WERI-Rb-1 (cell line): ENCODE measurements around the gene DHRS13.

Experiments used
- DNase-seq: peaks from one replicate; pipeline ENCODE4 v3.0.0-alpha.2; 2020
- H3K27ac ChIP-seq: fragments of 250-450 bp; sonication (Bioruptor Pico); 2 replicates; pipeline ENCODE4 v1.5.1; 2020; ENCODE audit warnings: mild to moderate bottlenecking, moderate library complexity
- H3K27me3 ChIP-seq: fragments of 250-450 bp; sonication (Bioruptor Pico); 2 replicates; pipeline ENCODE4 v1.5.1; 2021; ENCODE audit warnings: mild to moderate bottlenecking, low read depth, moderate library complexity; ENCODE audit not compliant: insufficient read depth, severe bottlenecking
- H3K36me3 ChIP-seq: fragments of 250-450 bp; sonication (Bioruptor Pico); 2 replicates; pipeline ENCODE4 v1.5.1; 2020; ENCODE audit warnings: mild to moderate bottlenecking, moderate library complexity
- H3K4me3 ChIP-seq: 2 replicates; pipeline ENCODE4 v1.5.1; 2011; ENCODE audit warnings: low read depth, mild to moderate bottlenecking, control low read depth, low read length
- H3K9me3 ChIP-seq: fragments of 250-450 bp; sonication (Bioruptor Pico); 2 replicates; pipeline ENCODE4 v1.5.1; 2021; ENCODE audit warnings: mild to moderate bottlenecking, moderate library complexity; ENCODE audit not compliant: severe bottlenecking
- TF ChIP-seq, protein P1 (sequence below): IDR thresholded peaks from 2 replicates; pipeline ENCODE4 v1.5.1; 2011; ENCODE audit warnings: low read depth, mild to moderate bottlenecking, control low read depth, inconsistent platforms, low read length

DHRS13 gene

DNA sequence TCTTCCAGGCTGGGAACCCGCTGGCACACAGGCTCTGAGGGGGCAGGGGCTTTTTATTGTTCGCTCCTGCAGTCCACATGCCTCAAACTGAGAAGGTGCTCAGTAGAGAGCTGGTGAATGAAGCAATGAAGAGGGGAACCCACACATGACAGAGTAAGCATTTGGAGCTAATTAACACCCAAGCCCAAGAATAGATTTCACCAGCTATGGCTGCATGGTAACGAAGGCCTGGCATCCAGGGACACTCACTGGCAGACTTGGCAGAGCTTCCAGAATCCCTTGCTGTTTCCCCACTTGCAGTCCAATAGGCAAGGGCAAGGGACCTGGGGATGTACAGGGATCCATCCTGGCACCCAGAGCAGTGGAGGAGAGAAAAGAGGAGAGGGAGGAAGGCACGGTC is 17.5 kb downstream of the DHRS13 start:
- Histone ChIP-seq H3K27me3 (no peaks in the 10 kb centered on the region), H3K4me3 (no peak overlapping the region), H3K36me3 (peaks cover 33% of the 10 kb centered on the region), H3K9me3 (no peaks in the 10 kb centered on the region), H3K27ac (no peak overlapping the region)
- no peak for DNase-seq
- TF ChIP-seq, protein P1, sequence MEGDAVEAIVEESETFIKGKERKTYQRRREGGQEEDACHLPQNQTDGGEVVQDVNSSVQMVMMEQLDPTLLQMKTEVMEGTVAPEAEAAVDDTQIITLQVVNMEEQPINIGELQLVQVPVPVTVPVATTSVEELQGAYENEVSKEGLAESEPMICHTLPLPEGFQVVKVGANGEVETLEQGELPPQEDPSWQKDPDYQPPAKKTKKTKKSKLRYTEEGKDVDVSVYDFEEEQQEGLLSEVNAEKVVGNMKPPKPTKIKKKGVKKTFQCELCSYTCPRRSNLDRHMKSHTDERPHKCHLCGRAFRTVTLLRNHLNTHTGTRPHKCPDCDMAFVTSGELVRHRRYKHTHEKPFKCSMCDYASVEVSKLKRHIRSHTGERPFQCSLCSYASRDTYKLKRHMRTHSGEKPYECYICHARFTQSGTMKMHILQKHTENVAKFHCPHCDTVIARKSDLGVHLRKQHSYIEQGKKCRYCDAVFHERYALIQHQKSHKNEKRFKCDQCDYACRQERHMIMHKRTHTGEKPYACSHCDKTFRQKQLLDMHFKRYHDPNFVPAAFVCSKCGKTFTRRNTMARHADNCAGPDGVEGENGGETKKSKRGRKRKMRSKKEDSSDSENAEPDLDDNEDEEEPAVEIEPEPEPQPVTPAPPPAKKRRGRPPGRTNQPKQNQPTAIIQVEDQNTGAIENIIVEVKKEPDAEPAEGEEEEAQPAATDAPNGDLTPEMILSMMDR, result no peak

DNA sequence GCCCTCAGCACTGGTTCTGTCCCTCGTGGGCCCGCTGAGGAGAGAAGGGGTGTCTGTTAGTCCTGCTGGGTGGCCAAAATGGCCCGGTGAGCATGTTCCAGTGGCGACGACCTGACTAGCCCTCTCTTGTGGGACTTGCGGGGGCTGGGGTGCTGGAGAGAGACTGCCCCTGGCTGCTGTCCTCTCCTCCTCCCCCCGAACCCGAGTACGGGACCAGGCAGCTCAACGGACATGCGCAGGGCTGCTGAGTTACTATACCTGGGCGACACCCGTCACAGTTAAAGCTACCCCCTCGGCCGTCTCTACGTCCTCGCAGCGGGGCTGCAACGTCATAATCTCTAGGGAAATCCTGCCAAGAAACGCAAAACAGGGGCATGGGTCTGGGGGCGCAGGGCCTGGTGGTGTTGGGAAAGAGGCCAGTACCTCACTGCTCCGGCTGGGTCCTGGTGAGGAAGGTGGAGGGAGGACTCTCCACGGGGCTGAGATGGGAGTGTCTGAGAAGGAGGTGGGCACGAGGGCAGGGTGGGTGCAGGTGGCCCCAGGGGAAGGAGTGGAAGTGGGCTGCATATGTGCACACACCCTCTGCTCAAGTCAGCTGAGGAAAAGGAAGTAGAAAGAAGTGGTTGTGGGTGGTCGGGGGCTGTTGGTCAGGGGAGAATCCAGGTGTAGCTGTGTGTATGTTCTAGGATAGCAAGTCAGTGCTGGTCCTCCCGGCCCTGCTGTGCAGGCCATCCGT is 18.7 kb downstream of the DHRS13 start:
- Histone ChIP-seq H3K4me3 (no peak overlapping the region), H3K27ac (no peak overlapping the region), H3K9me3 (no peaks in the 10 kb centered on the region), H3K36me3 (peaks cover 44% of the 10 kb centered on the region), H3K27me3 (no peaks in the 10 kb centered on the region)
- no peak for DNase-seq
- TF ChIP-seq, protein P1, result no peak

- H3K9me3 ChIP-seq, result no peaks in the 10 kb centered on the region
- no peaks in the 10 kb centered on the region for H3K27me3 ChIP-seq
- DNase-seq, result no peak
- peaks cover 52% of the 10 kb centered on the region for H3K36me3 ChIP-seq
- TF ChIP-seq, protein P1, result no peak
- no peak overlapping the region for H3K4me3 ChIP-seq
- no peak overlapping the region for H3K27ac ChIP-seq
Observed at GRCh38 chr17:28882154-28882895, 20.6 kb downstream of the DHRS13 start.

GRCh38 chr17:28881533-28882056 is 21.3 kb downstream of the DHRS13 start:
- Histone ChIP-seq H3K36me3 (peaks cover 52% of the 10 kb centered on the region), H3K9me3 (no peaks in the 10 kb centered on the region), H3K27me3 (no peaks in the 10 kb centered on the region), H3K27ac (peak overlapping the region; percentile 29; the same call in 1 of the 2 replicates), H3K4me3 (no peak overlapping the region)
- TF ChIP-seq, protein P1, result no peak
- DNase-seq, result no peak

DNA sequence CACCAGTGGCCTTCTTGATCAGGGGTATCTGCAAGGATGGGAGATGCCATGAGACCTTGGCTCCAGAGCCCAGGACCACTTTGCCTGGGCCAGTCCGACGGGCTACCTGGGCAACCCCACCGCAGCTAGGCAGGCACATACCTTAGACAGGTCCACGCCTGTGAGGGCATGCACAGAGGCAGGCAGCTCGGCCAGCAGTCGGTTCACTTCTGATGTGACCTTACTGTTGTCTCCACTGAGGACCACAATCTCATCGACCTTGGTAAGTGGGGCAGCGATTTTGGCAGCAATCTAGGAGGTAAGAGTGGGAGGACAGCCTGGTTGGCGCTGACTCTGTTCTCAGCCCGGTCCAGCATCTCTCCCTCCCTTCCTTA is 22.3 kb downstream of the DHRS13 start:
- TF ChIP-seq, protein P1, result no peak
- no peak for DNase-seq

More for the DNA sequence above, 22.3 kb downstream of the DHRS13 start:
- H3K36me3 ChIP-seq, result peaks cover 51% of the 10 kb centered on the region
- H3K4me3 ChIP-seq, result no peak overlapping the region
- H3K27ac ChIP-seq, result peak overlapping the region; percentile 29; the same call in 1 of the 2 replicates
- H3K9me3 ChIP-seq, result no peaks in the 10 kb centered on the region
- H3K27me3 ChIP-seq, result no peaks in the 10 kb centered on the region
